Hepatocyte (in vitro differentiated cells): ENCODE data around the gene TEAD1. TPM values are rescaled to one million over a fixed set of nuclear protein-coding genes. Genes with fewer than 3 reads are reported as not detected.
A peak's percentile ranks its signal among the peaks of the same experiment; 100 is the strongest.

Source experiments
- DNase-seq: peaks from one replicate; pipeline ENCODE4 v3.0.0-alpha.2; 2016; ENCODE audit warnings: low spot score
- H2AFZ ChIP-seq: fragments of 200-600 bp; sonication (generic); 2 replicates; pipeline ENCODE4 v1.6.0; 2016; ENCODE audit warnings: antibody characterized with exemption, mild to moderate bottlenecking
- H3K27ac ChIP-seq: fragments of 200-600 bp; sonication (generic); 2 replicates; pipeline ENCODE4 v1.5.1; 2016; ENCODE audit warnings: mild to moderate bottlenecking
- H3K27me3 ChIP-seq: fragments of 200-600 bp; sonication (generic); 2 replicates; pipeline ENCODE4 v1.6.1; 2016
- H3K36me3 ChIP-seq: fragments of 200-600 bp; sonication (generic); replicated peaks from 2 replicates; pipeline ENCODE4 v1.5.1; 2016; ENCODE audit warnings: low read depth; ENCODE audit not compliant: insufficient read depth
- H3K4me1 ChIP-seq: fragments of 200-600 bp; sonication (generic); 2 replicates; pipeline ENCODE4 v1.5.1; 2016; ENCODE audit warnings: mild to moderate bottlenecking, moderate library complexity; ENCODE audit not compliant: insufficient read depth
- H3K4me2 ChIP-seq: fragments of 200-600 bp; sonication (generic); 2 replicates; pipeline ENCODE4 v1.6.0; 2016
- H3K4me3 ChIP-seq: fragments of 200-600 bp; sonication (generic); 2 replicates; pipeline ENCODE4 v1.5.1; 2016; ENCODE audit warnings: mild to moderate bottlenecking
- H3K79me2 ChIP-seq: fragments of 200-600 bp; sonication (generic); 2 replicates; pipeline ENCODE4 v1.6.0; 2017; ENCODE audit warnings: mild to moderate bottlenecking
- H3K9me2 ChIP-seq: fragments of 200-600 bp; sonication (generic); replicated peaks from 2 replicates; pipeline ENCODE4 v1.6.0; 2017; ENCODE audit warnings: mild to moderate bottlenecking; ENCODE audit not compliant: insufficient read depth
- H3K9me3 ChIP-seq: fragments of 200-600 bp; sonication (generic); 2 replicates; pipeline ENCODE4 v1.5.1; 2016; ENCODE audit warnings: low read depth, mild to moderate bottlenecking
- H4K20me1 ChIP-seq: fragments of 200-600 bp; sonication (generic); 2 replicates; pipeline ENCODE4 v1.6.0; 2016; ENCODE audit warnings: mild to moderate bottlenecking; ENCODE audit not compliant: insufficient read depth, poor library complexity, severe bottlenecking
- CTCF ChIP-seq: fragments of 200-600 bp; sonication (generic); IDR thresholded peaks from 2 replicates; pipeline ENCODE4 v1.5.1; 2016; ENCODE audit warnings: antibody characterized with exemption, mild to moderate bottlenecking; ENCODE audit not compliant: poor library complexity
- EZH2 ChIP-seq: fragments of 200-600 bp; sonication (generic); IDR thresholded peaks from 2 replicates; pipeline ENCODE4 v1.6.1; 2016; ENCODE audit warnings: antibody characterized with exemption, mild to moderate bottlenecking, borderline replicate concordance
- EZH2phosphoT487 ChIP-seq: fragments of 200-600 bp; sonication (generic); IDR thresholded peaks from one replicate; pipeline ENCODE4 v1.6.1; 2018; ENCODE audit warnings: antibody characterized with exemption, mild to moderate bottlenecking, low read depth, moderate library complexity; ENCODE audit not compliant: unreplicated experiment, severe bottlenecking
- WGBS: methylation state at CpG from one replicate; pipeline ENCODE4 v1.1.6; 2016; ENCODE audit warnings: low lambda C conversion rate; ENCODE audit errors: missing lambda C conversion rate; 5-methylcytosine and 5-hydroxymethylcytosine counted together
- polyA plus RNA-seq: library from polyadenylated mRNA; unstranded; fragments of >200 nt; fragmentation: Nextera tagmentation; extraction: Ambion mirVana; gene quantifications from 2 replicates; pipeline ENCODE4 v1.2.1, GENCODE V29; 2016
- total RNA-seq: library from RNA; depleted of rRNA; stranded (reverse); fragments of >200 nt; gene quantifications from 2 replicates; pipeline ENCODE4 v1.2.3, GENCODE V29; 2014

The TEAD1 gene
- total and polyA plus RNA-seq, 2 experiments from 2014 or later = 37.2 to 82.2 TPM

DNA sequence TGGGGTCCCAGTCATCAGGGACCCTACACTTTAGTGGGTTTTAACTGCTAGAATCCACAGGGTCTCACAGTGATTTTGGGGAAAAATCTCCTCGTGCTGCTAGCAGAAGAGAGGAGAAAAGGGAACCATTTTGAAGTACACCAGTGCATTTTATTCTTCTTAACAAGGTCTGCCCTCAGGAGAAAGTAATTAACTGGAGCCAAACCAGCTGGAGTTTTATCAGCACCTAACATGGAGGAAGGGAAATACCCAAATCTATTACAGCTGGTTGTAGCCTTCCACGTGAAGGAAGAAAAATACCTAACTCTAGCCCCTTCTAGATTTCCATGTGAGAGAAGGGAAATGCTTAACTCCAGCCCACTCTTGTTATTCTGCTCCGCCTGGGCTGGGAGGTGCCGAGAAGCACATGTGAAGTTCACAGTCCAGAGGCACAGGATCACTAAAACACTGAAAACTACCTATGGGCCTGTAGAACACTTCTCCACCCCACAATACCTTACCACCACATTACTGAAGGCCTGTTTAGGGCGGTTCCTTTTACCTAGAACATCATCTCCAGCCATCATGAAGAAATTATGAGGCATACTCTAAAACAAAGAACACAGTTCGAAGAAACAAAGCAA, 31.3 kb upstream of the TEAD1 start:
- Histone ChIP-seq H3K79me2 (no peaks in the 10 kb centered on the region), H3K9me2 (no peaks in the 10 kb centered on the region), H2AFZ (peak overlapping the region; percentile 7), H4K20me1 (no peaks in the 10 kb centered on the region), H3K27me3 (no peaks in the 10 kb centered on the region), H3K9me3 (no peaks in the 10 kb centered on the region), H3K36me3 (no peaks in the 10 kb centered on the region), H3K4me2 (no peak overlapping the region), H3K27ac (no peak overlapping the region), H3K4me3 (no peak overlapping the region), H3K4me1 (no peaks in the 10 kb centered on the region)
- 80% methylated on average over 6 of the region's 6 CpGs for WGBS
- no peak for DNase-seq
- TF ChIP-seq EZH2 (no peak), CTCF (no peak), EZH2phosphoT487 (no peak)

DNA sequence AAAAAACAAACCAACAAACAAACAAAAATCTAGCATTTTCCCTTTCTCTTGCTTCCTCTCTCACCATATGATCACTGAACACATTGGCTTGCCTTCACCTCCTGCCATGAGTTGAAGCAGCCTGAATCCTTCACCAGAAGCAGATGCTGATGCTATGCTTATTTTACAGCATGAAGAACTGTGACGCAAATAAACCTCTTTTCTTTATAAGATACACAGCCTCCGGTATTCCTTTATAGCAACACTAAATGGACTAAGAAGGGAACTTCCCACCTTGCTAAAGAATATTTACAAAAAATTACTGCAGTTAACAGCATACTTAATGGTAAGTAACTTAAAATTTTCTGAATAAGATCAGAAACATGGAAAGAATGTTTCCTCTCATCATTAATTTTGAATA, 27.7 kb upstream of the TEAD1 start:
- no peaks in the 10 kb centered on the region for H4K20me1 ChIP-seq
- no peaks in the 10 kb centered on the region for H3K36me3 ChIP-seq
- TF ChIP-seq EZH2 (no peak), CTCF (no peak), EZH2phosphoT487 (no peak)
- WGBS = 96% methylated on average over 2 of the region's 2 CpGs
- no peaks in the 10 kb centered on the region for H3K27me3 ChIP-seq
- no peak overlapping the region for H2AFZ ChIP-seq
- no peaks in the 10 kb centered on the region for H3K4me1 ChIP-seq
- DNase-seq = no peak
- no peak overlapping the region for H3K4me2 ChIP-seq
- no peak overlapping the region for H3K27ac ChIP-seq
- H3K4me3 ChIP-seq = no peak overlapping the region
- H3K9me3 ChIP-seq = no peaks in the 10 kb centered on the region
- H3K79me2 ChIP-seq = no peaks in the 10 kb centered on the region
- no peaks in the 10 kb centered on the region for H3K9me2 ChIP-seq

DNA sequence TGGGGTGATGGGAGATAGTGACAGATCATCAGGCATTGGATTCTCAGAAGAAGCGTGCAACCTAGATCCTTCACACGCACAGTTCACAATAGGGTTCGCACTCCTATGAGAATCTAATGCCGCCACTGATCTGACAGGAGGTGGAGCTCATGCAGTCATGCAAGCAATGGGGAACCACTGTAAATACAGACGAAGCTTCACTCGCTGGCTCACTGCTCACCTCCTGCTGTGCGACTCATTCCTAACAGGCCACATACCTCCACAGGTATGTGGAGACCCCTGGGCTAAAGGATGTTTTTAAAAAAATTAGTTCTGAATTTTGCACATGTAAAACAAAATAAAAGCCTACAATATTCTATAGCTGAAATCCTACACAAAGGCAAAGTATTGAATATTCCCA, 20.5 kb upstream of the TEAD1 start:
- H3K27me3 ChIP-seq = no peaks in the 10 kb centered on the region
- no peak for DNase-seq
- 90% methylated on average over 7 of the region's 7 CpGs for WGBS

More for the DNA sequence above, 20.5 kb upstream of the TEAD1 start:
- Histone ChIP-seq H3K4me2 (no peak overlapping the region), H3K9me3 (no peaks in the 10 kb centered on the region), H3K36me3 (no peaks in the 10 kb centered on the region), H3K4me1 (no peaks in the 10 kb centered on the region), H3K4me3 (no peak overlapping the region), H4K20me1 (no peaks in the 10 kb centered on the region), H3K9me2 (no peaks in the 10 kb centered on the region), H2AFZ (no peak overlapping the region), H3K79me2 (no peaks in the 10 kb centered on the region), H3K27ac (no peak overlapping the region)
- no peak for TF ChIP-seq CTCF
- TF ChIP-seq EZH2 = no peak
- TF ChIP-seq EZH2phosphoT487 = no peak
